ENCODE results near the gene KRTAP5-2.

Gene KRTAP5-2

GRCh38 chr11:1638344-1638743 lies 40.2 kb upstream of the KRTAP5-2 start:
- no peaks in the 10 kb centered on the region; the same call in 1 of the 2 replicates for H3K27me3 ChIP-seq (ENCODE audit: insufficient read depth, low read length)
- H3K9ac ChIP-seq (ENCODE audit: low read length): no peak overlapping the region
- H3K9me3 ChIP-seq (ENCODE audit: low read length): no peaks in the 10 kb centered on the region
- H3K36me3 ChIP-seq (ENCODE audit: insufficient read depth, low read length): no peaks in the 10 kb centered on the region
- H3K9me2 ChIP-seq (ENCODE audit: low read depth, low read length): no peaks in the 10 kb centered on the region
- TF ChIP-seq, protein P1, sequence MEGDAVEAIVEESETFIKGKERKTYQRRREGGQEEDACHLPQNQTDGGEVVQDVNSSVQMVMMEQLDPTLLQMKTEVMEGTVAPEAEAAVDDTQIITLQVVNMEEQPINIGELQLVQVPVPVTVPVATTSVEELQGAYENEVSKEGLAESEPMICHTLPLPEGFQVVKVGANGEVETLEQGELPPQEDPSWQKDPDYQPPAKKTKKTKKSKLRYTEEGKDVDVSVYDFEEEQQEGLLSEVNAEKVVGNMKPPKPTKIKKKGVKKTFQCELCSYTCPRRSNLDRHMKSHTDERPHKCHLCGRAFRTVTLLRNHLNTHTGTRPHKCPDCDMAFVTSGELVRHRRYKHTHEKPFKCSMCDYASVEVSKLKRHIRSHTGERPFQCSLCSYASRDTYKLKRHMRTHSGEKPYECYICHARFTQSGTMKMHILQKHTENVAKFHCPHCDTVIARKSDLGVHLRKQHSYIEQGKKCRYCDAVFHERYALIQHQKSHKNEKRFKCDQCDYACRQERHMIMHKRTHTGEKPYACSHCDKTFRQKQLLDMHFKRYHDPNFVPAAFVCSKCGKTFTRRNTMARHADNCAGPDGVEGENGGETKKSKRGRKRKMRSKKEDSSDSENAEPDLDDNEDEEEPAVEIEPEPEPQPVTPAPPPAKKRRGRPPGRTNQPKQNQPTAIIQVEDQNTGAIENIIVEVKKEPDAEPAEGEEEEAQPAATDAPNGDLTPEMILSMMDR (IDR thresholded peaks at IDR 0.05; ENCODE audit: low read length): no peak
- no peak for TF ChIP-seq EZH2 (IDR thresholded peaks at IDR 0.05; ENCODE audit: borderline replicate concordance, low read length)
- H3K27ac ChIP-seq (ENCODE audit: low read depth, low read length, poor library complexity, severe bottlenecking): no peak overlapping the region
- no peaks in the 10 kb centered on the region for H3K79me2 ChIP-seq (ENCODE audit: insufficient read depth, low read length)
- H3F3A ChIP-seq (ENCODE audit: insufficient read depth, low read length): no peaks in the 10 kb centered on the region
- no peak overlapping the region for H3K4me3 ChIP-seq (ENCODE audit: low read depth, low read length, poor library complexity, severe bottlenecking)
- no peaks in the 10 kb centered on the region for H3K4me1 ChIP-seq (ENCODE audit: insufficient read depth, low read length, severe bottlenecking)
- H4K20me1 ChIP-seq (ENCODE audit: insufficient read depth, low read length): no peaks in the 10 kb centered on the region
- H2AFZ ChIP-seq (ENCODE audit: low read length): no peak overlapping the region
- no peak overlapping the region for H3K4me2 ChIP-seq (ENCODE audit: low read length)

GRCh38 chr11:1637628-1638027 lies 39.5 kb upstream of the KRTAP5-2 start:
- Histone ChIP-seq H3K4me3 (ENCODE audit: low read depth, low read length, poor library complexity, severe bottlenecking) (no peak overlapping the region), H4K20me1 (ENCODE audit: insufficient read depth, low read length) (no peaks in the 10 kb centered on the region), H3K36me3 (ENCODE audit: insufficient read depth, low read length) (no peaks in the 10 kb centered on the region), H2AFZ (ENCODE audit: low read length) (no peak overlapping the region), H3K9ac (ENCODE audit: low read length) (no peak overlapping the region), H3K9me2 (ENCODE audit: low read depth, low read length) (no peaks in the 10 kb centered on the region), H3F3A (ENCODE audit: insufficient read depth, low read length) (no peaks in the 10 kb centered on the region), H3K79me2 (ENCODE audit: insufficient read depth, low read length) (no peaks in the 10 kb centered on the region), H3K27me3 (ENCODE audit: insufficient read depth, low read length) (no peaks in the 10 kb centered on the region; the same call in 1 of the 2 replicates), H3K4me2 (ENCODE audit: low read length) (no peak overlapping the region), H3K27ac (ENCODE audit: low read depth, low read length, poor library complexity, severe bottlenecking) (no peak overlapping the region), H3K9me3 (ENCODE audit: low read length) (no peaks in the 10 kb centered on the region), H3K4me1 (ENCODE audit: insufficient read depth, low read length, severe bottlenecking) (no peaks in the 10 kb centered on the region)
- TF ChIP-seq EZH2 (IDR thresholded peaks at IDR 0.05; ENCODE audit: borderline replicate concordance, low read length): no peak
- TF ChIP-seq, protein P1 (IDR thresholded peaks at IDR 0.05; ENCODE audit: low read length): no peak

GRCh38 chr11:1636291-1636950 lies 38.3 kb upstream of the KRTAP5-2 start:
- no peak overlapping the region for H3K4me3 ChIP-seq (ENCODE audit: low read depth, low read length, poor library complexity, severe bottlenecking)
- no peaks in the 10 kb centered on the region for H3F3A ChIP-seq (ENCODE audit: insufficient read depth, low read length)
- H2AFZ ChIP-seq (ENCODE audit: low read length): no peak overlapping the region
- no peak for TF ChIP-seq EZH2 (IDR thresholded peaks at IDR 0.05; ENCODE audit: borderline replicate concordance, low read length)
- TF ChIP-seq, protein P1 (IDR thresholded peaks at IDR 0.05; ENCODE audit: low read length): no peak
- no peaks in the 10 kb centered on the region for H4K20me1 ChIP-seq (ENCODE audit: insufficient read depth, low read length)
- H3K9me3 ChIP-seq (ENCODE audit: low read length): no peaks in the 10 kb centered on the region
- no peaks in the 10 kb centered on the region for H3K4me1 ChIP-seq (ENCODE audit: insufficient read depth, low read length, severe bottlenecking)
- no peak overlapping the region for H3K4me2 ChIP-seq (ENCODE audit: low read length)
- H3K27me3 ChIP-seq (ENCODE audit: insufficient read depth, low read length): no peaks in the 10 kb centered on the region; the same call in 1 of the 2 replicates
- no peaks in the 10 kb centered on the region for H3K79me2 ChIP-seq (ENCODE audit: insufficient read depth, low read length)
- no peak overlapping the region for H3K27ac ChIP-seq (ENCODE audit: low read depth, low read length, poor library complexity, severe bottlenecking)
- no peak overlapping the region for H3K9ac ChIP-seq (ENCODE audit: low read length)
- H3K36me3 ChIP-seq (ENCODE audit: insufficient read depth, low read length): no peaks in the 10 kb centered on the region
- H3K9me2 ChIP-seq (ENCODE audit: low read depth, low read length): no peaks in the 10 kb centered on the region

Measured in OCI-LY1 (cell line).